ENCODE data around the gene TNFAIP8L1. TPM values are rescaled to one million over a fixed set of nuclear protein-coding genes. Genes with fewer than 3 reads are reported as not detected.
A peak's percentile ranks its signal among the peaks of the same experiment; 100 is the strongest.

Gene TNFAIP8L1
- total and polyA plus RNA-seq, 4 donors, result 12.1 to 22.0 (median 15.7) TPM

DNA sequence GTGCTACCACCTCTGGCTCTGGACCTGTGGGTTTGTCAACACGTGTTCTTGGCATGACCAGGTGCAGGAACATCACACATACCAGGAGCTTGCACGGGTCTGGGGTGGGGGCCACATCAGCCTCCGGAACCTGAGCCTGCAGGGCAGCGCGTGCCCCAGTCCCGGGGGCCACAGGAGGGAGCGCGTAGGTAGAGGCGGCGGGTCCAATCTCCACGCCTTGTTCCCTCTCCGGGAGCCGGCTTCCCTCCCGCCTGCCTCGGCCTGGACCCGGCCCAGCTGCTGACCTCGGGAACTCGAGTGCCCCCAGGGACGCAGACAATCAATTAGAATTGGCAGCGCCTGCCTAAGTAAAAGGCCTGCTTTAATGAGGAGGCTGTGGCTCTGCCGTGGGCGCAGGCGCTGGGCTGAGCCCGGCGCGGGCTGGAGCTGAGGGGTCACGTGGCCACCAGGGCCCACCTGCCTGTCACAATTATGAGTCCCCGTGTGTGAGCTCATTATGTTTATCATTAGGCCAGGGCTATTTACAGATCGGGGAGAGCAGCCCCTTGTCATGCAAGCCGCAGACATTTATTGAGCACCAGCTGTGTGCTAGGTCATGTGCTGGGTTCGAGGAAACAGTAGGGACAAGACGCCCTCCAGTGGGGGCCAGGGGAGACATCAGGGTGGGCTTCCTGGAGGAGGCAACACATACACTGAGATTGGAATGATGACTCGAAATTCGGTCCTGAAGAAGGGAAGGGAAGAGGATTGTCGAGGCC lies 32.2 kb upstream of the TNFAIP8L1 start:
- Histone ChIP-seq H3K4me1 (ENCODE audit: control insufficient read depth in 5 of 5, insufficient read depth in 5 of 5, low read length in 5 of 5) (peaks cover 0 to 5% (median 0%) of the 10 kb centered on the region in 5 donors), H3K9ac (ENCODE audit: insufficient read depth in 1 of 2, low read length in 2 of 2) (no peak overlapping the region), H3K36me3 (ENCODE audit: control insufficient read depth in 4 of 4, insufficient read depth in 4 of 4, low read length in 4 of 4) (no peaks in the 10 kb centered on the region), H3K27me3 (ENCODE audit: control insufficient read depth in 3 of 3, insufficient read depth in 3 of 3, low read length in 2 of 3) (peaks cover 3 to 4% (median 4%) of the 10 kb centered on the region in 3 donors), H3K4me3 (no peak overlapping the region), H3K27ac (ENCODE audit: low read depth in 1 of 2, low read length in 1 of 2) (no peak overlapping the region), H3K9me3 (ENCODE audit: control insufficient read depth in 4 of 4, insufficient read depth in 3 of 4, low read length in 3 of 4) (peaks cover 0 to 2% (median 0%) of the 10 kb centered on the region in 4 donors)
- 14 to 16% methylated on average over 35 of the region's 35 CpGs for WGBS, 2 donors
- no peak for ATAC-seq (ENCODE audit: insufficient read depth, low FRiP score)
- DNase-seq, result peak in 2 of 3 donors; percentile 31 to 37
- TF ChIP-seq, protein P1, sequence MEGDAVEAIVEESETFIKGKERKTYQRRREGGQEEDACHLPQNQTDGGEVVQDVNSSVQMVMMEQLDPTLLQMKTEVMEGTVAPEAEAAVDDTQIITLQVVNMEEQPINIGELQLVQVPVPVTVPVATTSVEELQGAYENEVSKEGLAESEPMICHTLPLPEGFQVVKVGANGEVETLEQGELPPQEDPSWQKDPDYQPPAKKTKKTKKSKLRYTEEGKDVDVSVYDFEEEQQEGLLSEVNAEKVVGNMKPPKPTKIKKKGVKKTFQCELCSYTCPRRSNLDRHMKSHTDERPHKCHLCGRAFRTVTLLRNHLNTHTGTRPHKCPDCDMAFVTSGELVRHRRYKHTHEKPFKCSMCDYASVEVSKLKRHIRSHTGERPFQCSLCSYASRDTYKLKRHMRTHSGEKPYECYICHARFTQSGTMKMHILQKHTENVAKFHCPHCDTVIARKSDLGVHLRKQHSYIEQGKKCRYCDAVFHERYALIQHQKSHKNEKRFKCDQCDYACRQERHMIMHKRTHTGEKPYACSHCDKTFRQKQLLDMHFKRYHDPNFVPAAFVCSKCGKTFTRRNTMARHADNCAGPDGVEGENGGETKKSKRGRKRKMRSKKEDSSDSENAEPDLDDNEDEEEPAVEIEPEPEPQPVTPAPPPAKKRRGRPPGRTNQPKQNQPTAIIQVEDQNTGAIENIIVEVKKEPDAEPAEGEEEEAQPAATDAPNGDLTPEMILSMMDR (IDR thresholded peaks at IDR 0.05; ENCODE audit: control extremely low read depth, extremely low read depth), result no peak

DNA sequence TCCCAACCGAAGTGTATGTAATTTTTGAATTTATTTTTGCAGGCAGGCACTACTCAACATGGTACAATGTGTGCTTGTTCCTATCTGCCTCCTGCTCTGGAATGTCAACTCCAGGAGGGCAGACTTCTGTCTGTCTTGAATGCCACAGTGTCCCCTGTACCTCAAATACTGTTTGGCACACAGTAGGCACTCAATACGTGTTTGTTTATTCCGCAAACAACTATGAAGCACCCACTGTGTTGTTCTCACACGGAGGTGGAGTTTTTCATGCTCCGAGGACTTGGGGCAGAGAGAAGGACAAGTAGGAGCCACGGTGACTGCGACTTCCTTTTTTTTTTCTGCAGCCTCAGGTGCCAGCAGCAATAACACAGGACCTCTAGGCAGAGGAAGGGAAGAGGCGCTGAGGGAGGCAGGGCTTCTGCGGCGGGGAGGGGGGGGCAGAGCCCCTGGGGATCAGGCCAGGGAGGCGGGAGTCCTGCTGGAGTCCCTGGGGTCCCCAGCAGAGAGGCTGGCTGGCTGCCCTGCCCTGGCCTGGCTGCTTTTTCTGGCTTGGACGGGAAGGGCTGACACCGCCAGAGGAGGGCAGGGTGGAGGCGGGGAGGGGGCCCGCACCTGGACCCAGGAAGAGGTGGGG lies 29.3 kb upstream of the TNFAIP8L1 start:
- Histone ChIP-seq H3K9me3 (ENCODE audit: control insufficient read depth in 4 of 4, insufficient read depth in 3 of 4, low read length in 3 of 4) (no peaks in the 10 kb centered on the region), H3K27me3 (ENCODE audit: control insufficient read depth in 3 of 3, insufficient read depth in 3 of 3, low read length in 2 of 3) (peaks cover 2 to 4% (median 3%) of the 10 kb centered on the region in 3 donors), H3K27ac (ENCODE audit: low read depth in 1 of 2, low read length in 1 of 2) (no peak overlapping the region), H3K36me3 (ENCODE audit: control insufficient read depth in 4 of 4, insufficient read depth in 4 of 4, low read length in 4 of 4) (no peaks in the 10 kb centered on the region), H3K4me1 (ENCODE audit: control insufficient read depth in 5 of 5, insufficient read depth in 5 of 5, low read length in 5 of 5) (peaks cover 0 to 5% (median 0%) of the 10 kb centered on the region in 5 donors), H3K4me3 (no peak overlapping the region), H3K9ac (ENCODE audit: insufficient read depth in 1 of 2, low read length in 2 of 2) (no peak overlapping the region)
- 8 to 12% methylated on average over 15 of the region's 15 CpGs for WGBS, 2 donors
- TF ChIP-seq, protein P1 (IDR thresholded peaks at IDR 0.05; ENCODE audit: control extremely low read depth, extremely low read depth), result no peak
- no peak for ATAC-seq (ENCODE audit: insufficient read depth, low FRiP score)
- no peak for DNase-seq

DNA sequence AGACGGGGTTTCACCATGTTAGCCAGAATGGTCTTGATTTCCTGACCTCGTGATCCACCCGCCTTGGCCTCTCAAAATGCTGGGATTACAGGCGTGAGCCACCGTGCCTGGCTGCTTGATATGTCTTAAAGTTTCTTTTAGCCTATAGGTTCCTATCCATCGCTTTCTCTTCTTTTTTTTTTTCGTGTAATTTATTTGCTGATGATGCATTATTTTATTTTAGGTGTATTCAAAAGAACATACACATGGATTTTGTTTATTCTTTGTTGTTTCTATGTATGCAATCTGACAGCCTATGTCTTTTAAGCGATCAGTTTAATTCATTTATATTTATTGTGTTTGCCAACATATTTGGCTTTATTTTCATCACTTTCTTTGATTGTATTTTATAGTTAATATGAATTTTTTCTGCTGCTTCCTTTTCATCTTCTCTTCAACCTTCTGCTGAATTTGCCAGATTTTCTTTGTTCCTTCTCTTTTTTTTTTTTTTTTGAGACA lies 26.0 kb upstream of the TNFAIP8L1 start:
- no peaks in the 10 kb centered on the region for H3K9me3 ChIP-seq (ENCODE audit: control insufficient read depth in 4 of 4, insufficient read depth in 3 of 4, low read length in 3 of 4)
- no peak overlapping the region for H3K9ac ChIP-seq (ENCODE audit: insufficient read depth in 1 of 2, low read length in 2 of 2)
- WGBS, 2 donors, result 92 to 93% methylated on average over 8 of the region's 8 CpGs
- no peaks in the 10 kb centered on the region for H3K36me3 ChIP-seq (ENCODE audit: control insufficient read depth in 4 of 4, insufficient read depth in 4 of 4, low read length in 4 of 4)
- TF ChIP-seq, protein P1 (IDR thresholded peaks at IDR 0.05; ENCODE audit: control extremely low read depth, extremely low read depth), result no peak
- H3K27ac ChIP-seq (ENCODE audit: low read depth in 1 of 2, low read length in 1 of 2), result no peak overlapping the region
- no peak overlapping the region for H3K4me3 ChIP-seq
- DNase-seq, result no peak
- peaks cover 0 to 5% (median 0%) of the 10 kb centered on the region in 5 donors for H3K4me1 ChIP-seq (ENCODE audit: control insufficient read depth in 5 of 5, insufficient read depth in 5 of 5, low read length in 5 of 5)
- no peaks in the 10 kb centered on the region for H3K27me3 ChIP-seq (ENCODE audit: control insufficient read depth in 3 of 3, insufficient read depth in 3 of 3, low read length in 2 of 3)
- ATAC-seq (ENCODE audit: insufficient read depth, low FRiP score), result no peak
